Activated CD8-positive, alpha-beta memory T cell treated with anti-CD3 and anti-CD28 coated beads, Interleukin-2, amount 50 U/mL, for 4 hours (primary cell): ENCODE measurements around the gene FARS2.

Experiments
- DNase-seq: peaks from one replicate; pipeline ENCODE4 v3.0.0-alpha.2; 2020

The FARS2 gene

DNA sequence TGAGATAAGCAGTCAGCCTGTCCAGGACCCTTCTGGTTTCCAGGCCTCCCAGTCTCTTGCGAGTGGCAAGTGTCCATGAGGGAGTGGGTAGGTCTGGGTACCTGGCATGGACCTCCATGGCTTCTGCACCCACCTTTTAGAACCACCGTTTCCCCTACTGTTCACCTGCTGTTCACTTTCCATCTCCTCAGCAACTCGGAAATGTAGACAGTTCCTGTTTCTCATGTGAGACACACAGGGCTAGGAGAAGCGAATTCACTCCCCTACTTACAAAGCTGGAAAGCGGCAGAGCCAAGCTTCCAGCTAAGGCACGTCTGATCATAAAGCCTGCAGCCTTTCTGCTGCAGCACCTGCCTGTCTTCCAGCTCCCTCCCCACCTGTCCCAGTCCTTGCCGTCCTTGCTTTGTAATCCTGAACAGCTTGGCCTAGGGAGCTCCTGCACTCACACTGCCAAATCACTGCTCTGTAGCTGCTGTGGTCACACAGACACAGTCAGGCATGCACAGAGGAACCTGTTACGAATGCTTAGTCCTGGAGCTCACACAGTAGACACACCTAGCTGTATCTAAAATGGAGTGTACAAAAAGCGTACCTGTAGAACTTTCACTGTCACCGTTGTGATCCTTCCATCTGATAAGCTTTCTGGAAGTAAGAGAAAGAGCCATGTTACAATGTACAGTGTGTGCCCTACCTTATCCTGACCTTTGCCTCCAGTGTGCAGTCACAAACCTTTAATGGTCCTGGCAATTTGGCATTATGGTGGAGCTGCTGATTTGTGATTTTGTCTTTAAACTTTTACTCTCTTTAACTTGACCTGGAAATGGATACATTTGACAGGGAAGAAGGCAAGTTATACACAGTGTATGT is 451.3 kb downstream of the FARS2 start:
- no peak for DNase-seq

DNA sequence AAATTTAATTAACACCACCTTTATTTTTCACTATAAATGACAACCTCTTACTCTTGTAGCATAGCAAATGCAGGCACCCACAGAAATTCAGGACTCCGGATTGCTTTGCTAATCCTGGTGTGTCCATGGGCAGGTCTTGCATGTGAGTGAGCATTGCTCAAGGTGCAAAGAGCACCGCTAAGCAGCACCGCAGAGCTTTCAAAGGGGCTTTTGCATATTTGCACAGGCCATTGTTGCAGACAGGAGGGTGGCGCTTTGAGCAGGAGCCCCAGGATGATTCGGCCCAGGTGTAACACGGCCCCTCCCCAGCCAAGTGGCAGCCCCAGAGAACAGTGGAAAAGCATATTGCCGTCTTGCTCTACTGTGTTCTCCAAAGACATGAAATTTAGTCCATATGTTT is 452.2 kb downstream of the FARS2 start:
- no peak for DNase-seq

DNA sequence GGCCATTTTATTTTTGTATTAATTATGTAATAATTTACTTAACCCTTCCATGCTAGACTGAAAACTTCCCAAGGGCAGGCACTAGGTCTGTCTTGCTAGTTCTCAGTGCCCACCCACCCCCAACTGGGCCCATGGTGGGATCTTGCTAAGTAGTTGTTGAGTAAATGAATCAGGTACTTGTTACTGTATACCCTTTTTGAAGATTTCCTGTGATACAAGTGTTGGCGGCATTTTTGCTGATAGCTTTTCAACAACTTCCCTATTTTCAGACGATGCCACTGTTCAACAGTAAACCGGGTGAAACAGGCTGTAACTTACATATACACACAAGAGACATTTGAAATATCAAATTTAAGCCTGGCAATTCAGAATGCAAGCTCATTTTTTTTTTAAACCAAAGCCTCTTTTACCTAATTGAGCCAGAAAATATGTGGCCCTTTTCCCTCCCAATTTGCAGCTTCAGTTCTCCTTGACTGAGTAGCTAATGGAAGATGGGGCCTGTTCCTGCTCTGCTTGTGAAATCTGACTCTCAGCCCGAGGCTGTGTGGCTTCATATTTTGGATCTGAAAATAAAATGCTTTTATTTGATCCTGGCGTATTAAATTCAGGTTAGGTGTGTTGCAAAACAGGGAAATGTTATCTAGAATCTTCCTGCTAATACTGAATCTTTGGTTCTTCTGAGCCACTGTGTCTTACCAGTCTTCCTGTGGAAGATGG is 457.1 kb downstream of the FARS2 start:
- no peak for DNase-seq

DNA sequence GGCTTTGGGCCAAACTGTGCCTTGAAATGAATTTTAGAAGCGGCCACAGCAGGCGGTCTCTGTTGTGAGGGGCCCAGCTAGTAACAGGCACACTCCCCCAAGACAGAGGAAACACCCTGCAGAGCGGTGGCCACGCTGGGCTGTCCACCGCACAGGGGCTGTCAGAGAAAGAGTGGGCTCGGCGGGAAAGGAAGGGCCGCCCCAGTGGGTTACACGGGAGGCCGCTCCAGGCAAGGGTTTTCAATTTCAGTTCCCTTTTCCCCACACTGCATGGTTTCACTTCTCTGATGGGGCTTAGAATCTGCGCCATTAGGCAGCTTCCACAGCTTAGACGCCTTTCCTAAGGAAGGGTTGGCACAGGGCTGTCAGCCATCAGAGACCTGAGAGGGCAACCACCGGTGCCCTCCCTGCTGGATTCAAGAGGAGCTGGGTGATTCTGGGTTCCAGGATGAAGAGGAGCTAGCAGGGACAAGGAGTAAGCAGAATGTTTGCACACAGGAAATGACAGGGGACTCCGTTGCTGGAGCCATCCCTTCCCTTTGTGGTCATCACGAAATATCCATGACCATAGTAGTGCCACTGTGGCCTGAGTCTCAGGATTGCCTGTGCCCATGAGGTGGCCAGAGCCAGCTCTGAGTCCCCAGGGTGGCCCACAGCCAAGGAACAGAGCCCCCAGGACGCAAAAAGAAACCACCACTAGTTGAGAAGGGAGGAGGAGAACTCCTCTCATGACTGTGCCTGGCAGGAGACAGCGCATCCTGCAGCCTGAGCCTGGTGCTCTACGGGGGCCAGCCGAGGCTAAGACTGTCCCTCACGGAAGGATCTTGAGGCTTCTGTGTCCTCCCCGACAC is 462.8 kb downstream of the FARS2 start:
- DNase-seq = no peak

DNA sequence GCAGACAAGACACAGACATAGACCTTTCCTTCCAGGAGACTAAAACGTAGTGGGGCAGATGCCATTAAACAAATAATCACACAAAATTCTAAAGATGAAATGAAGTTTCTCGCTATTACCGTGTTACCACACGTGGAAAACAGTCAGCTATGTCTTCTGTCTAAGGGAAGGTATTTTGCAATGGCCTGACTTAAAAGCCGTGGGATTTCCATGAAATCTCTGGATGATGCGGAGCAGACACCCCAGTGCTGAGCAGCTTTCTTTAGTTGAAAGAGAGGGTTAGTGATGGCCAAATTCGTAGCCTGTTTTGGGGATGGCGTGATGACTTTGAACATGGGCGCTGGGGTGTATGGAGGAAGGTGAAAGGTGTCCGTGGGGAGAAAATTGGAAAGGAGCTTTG is 463.6 kb downstream of the FARS2 start:
- DNase-seq = no peak

DNA sequence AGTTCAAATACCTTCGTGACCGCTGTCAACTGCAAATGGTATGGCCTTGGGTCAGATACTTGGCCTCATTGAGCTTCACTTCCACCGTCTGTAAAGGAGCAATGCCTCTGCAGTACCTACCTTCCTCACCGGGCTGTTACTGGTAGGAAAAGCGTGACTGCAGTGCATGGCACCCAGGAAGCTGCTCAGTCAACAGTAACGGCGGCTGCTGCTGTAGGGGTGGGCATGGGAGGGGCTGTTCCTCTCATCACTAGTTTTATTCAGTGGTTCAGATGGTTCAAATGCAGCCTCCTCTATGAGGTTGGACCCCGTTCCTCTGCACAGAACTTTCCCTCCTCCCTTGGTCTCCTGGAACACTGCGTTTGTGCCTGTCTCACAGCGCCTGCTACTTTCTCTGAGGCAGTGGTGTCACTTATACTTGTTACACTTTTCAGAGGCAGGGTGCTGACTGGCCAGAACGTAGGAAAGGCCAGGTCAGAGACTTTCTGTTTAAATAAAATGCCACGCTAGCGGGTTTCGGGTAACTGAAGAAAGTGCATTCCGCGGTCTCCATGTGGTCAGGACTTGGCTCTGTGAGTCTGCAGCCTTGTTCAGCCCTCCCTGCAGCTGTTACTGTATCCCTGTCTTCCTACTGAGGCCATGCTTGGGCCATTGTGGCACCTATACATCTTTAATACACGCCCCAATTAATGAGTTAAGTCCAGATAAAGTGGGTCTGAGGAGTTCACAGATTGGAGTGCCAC is 465.8 kb downstream of the FARS2 start:
- DNase-seq = no peak

DNA sequence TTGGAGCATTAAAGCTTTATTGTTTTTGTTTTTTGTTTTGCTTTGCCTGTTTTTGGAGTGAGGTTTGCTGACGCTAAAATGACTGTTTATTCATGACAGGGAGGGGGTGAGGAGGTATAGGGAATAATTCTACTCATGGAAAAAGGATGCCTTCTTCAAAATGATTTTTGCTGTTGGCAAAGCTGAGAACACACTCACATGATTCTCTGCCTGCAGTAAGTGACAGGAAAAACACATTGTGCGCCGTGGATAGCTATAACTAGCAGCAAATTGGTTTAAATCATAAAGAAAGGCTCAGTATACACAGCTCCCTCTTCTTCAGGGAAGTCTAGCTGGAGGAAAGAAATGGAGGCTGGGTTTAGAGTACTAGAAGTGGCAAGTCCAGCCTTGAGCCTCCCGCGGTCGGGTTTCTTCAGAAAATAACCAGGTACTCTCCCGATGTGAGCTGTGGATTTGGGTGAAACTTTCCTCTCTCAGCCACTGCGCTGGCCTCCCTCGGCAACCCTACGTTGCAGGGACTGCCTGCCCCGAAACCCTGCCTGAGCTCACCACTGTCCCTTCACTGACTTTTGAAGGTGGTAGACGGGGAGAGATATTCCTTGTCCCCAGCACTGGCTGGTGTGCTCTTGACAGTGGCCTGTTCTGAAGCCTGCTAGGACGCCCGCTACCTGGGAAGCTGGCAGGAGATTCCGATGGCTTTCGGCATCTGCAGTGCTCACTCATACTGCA is 467.2 kb downstream of the FARS2 start:
- no peak for DNase-seq

DNA sequence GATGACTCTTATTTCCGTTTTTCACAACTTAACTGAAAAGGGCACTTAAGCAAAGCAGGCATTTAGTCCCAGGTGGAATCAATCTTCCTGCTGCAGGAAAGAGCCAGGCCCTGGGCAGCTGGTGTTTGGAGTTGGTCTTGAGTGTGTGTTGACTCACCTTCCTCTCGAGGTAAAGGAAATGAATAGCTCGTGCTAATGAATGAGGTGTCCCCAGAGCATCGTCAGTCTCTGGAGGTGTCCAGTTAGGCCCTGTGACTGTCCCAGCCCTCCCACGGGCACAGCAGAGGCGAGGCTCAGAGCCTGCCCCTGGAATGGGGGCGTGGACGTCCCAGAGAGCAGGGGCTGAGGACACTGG is 467.7 kb downstream of the FARS2 start:
- DNase-seq = no peak

DNA sequence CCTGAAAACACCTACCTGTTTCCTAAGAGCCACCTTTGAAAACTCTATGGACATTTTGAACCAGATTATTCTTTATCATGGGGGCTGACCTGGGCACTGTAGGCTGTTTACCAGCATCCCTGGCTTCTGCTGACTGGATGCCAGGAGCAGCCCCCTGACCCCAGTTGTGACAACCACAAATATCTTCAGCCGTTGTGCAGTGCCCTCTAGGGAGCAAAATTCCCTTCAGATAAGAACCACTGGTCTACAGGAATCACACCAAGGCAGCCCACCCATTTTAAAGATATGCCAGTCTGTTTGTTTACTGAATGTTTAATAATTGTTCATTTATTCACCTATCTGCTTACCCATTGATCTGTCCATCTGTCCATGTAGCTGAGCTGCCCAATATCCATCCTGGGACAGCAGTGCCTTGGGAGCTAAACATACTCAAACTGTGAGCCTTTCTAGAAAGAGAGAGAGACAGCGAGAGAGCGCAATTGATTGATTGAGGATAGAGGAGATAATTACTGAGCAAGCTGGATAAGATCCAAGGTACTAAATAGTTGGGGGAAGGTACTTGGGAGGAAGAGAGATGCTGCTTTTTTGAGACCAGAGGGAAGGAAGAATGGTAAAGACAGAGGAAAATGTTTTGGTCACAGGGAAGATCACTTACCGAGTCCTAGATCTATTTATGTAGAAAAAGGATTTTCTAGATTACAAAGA is 468.7 kb downstream of the FARS2 start:
- no peak for DNase-seq

DNA sequence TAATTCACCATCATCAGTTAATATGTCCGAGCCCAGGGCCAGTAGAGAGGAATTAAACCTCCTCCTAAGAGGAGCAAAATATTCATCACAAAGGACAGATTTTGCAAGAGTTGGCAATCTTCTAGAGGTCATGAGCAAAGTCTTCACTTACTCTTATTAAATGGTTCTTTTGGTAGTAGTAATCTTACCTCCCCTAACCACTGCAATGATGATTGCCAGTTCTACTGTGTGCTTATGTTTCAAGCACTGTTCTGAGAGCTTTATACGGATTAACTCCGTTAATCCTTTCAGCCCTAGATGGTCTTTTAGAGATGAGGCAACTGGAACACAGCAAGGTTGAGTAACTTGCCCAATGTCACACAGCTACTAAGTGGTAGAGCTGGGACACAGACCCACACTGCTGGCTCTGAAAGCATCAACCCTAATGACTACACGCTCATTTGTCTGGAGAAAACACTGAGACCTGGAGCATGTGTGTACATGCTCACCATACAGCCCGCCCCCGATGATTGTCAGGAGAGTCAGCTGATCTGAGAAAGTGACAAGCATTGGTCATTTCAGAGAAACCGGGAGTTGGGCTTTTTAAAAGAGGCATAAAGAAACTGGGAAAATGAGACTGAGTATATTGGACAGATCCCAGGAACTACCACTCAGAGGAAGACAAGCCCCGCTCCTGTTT is 469.4 kb downstream of the FARS2 start:
- DNase-seq = no peak

DNA sequence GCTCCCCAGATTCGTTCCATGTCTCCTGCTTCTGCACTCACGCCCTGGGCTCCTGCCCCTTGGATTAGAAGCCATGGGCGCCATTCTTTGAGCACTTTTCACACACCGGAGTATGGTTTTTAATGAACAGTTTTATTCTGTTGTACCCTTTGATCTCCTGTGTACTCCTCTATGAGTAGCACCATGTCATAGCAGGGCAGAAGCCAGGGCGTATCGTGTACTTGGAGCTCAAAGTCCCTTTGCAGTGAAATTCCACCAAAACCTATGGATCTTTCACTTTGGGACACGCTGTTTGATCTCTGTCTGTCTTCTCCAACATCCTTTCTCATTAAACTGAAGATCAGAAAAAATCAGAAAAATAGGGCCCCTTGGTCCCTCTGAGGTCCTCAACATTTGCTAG is 470.1 kb downstream of the FARS2 start:
- no peak for DNase-seq

DNA sequence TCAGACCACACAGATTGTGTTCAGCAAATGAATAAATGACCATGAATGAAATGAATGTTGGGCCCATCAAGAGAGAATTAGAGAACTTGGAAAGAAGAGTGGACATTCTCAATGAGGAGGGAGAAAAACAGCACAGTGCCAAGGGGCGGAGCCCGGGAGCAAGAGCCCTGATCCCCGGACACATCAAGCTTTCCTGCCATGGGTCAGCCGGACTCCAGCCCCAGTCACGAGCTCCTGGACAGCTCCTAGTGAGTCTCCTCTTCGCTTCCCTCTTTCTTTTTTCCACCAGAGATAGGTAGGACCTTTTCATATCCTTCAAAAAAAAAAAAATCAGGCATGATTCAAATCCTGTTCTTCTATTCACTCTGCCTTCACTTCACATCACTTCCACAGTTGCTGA is 471.2 kb downstream of the FARS2 start:
- DNase-seq = no peak

DNA sequence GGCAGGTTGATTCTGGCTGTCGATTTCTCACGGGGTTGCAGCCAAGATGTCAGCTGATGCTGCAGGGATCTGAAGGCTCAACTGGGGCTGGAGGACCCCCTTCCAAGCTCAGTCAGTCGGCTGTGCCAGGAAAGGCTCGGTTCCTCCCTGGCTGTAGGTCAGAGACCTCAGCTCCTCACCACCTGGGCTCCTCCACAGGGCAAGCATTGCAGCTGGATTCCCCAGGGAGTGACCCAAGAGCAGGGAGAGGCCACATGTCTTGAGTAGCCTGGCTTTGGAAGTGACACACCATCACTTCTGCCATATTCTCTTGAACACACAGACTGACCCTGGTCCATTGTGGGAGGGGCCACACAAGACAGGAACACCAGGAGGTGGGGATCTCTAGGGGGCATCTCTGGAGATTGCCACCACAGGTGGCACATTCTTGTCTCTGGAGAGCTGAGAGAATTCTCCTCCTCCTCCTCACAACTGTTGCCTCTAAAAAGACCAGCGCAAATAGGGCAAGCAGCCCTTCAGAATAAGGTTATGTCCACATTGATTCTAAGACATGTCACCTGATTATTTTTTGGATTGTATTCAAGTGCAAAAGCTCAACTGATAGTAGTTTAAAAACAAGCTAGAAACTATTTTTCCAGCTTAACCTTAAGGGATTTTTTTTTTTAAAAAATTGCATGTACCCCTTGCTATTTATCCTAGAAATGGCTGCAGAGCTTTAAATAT is 474.9 kb downstream of the FARS2 start:
- DNase-seq = no peak

DNA sequence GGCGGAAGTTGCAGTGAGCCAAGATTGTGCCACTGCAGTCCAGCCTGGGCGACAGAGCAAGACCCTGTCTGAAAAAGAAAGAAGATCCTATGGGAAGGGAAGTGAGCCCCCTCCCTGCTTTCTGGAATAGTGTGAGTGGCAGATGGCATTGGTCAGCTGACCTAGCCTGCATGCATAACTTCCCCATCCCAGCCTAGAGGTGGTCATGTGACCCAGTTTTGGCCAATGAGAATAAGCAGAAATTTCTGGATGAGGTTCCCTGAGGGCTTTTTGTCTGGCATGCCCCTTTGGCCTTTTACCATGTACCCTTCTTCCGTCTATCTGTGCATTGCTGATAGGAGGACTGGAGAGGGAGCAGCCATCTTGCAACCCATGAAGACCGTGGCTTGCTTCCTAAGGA is 476.1 kb downstream of the FARS2 start:
- no peak for DNase-seq

DNA sequence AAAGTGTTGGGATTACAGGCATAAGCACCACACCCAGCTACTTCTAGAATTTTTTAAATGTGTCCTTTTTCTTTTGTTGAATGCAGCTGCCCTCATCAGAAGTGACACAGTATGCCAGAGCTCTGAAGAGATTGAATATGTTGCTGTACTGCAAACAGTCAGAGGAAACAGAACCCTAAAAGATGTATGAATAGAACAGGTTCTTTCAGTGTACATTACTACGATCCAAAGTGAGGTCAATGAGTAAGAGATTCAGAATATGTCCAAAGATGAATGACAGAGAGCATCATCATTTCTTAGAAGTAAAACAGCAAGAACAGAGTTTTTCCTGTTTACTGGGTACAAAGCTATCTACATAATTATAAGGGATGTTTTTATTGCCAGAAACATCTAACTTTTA is 476.9 kb downstream of the FARS2 start:
- no peak for DNase-seq

DNA sequence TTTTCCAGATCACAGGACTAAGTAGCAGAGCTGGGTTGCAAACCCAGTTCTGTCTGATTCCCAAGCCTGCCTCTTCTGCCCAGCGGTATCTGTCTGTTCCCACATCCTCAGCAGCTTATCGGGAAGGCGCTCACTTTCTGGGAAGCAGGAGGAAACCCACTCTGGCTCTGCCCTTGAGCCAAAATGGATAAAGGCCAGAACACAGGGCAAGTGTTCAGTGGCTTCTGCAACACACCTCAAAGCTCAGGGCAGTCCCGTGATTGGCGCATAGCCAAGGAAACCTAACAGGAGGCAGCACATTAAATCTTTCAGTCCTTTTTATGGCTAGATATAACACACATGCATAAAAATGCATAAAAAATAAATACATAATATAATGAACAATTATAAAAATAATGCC is 483.2 kb downstream of the FARS2 start:
- DNase-seq = no peak

DNA sequence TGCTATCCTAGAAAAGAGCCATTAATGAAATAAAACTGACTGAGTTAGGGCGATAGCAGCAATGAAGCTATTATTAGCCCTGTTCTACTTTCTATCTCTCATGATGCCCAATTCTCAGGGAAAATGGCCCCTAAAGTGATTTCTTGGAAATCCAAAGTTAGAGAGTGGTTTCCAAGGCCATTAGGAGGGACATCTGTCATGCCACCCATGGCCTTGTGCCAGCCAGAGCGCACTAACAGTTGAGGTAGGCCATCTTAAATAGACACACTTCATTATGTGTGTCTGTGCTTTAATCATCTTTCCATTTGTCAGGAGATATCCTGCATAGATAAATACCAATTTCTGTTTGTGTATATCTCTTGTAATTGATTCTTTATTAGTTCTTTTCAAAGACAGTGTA is 483.8 kb downstream of the FARS2 start:
- no peak for DNase-seq

DNA sequence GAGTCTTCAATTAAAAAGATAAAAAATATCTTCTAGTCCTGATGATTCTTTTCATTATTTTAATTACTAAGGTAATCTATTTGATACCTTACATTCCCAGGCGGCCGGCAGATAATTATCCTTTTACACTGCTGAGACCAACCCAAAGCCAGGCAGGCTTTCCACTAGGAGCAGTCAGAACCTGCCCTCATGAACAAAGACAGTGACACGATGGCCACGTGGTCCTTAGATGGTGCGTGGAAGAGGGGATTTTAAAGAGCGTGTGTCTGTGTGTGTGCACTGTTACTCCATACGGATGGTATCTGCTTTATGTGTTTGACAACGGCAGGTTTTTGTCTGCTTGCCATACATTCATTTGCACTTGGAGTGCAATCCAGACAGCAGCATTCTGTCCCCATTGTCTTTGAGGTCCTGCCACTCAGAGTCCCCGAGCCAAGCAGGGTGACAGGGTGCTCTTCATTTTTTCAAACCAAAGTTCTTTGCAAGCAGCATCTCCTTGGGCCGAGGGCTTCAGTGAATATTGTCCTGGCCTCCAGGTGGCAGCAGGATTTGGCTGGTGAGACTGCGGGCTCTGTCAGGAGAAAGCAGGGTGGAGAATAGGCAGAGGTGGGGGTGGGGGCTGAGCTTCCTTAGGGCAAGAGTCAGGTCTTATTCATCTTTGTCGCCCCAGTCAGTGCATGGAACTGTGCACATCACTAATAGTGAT is 484.9 kb downstream of the FARS2 start:
- DNase-seq = no peak

DNA sequence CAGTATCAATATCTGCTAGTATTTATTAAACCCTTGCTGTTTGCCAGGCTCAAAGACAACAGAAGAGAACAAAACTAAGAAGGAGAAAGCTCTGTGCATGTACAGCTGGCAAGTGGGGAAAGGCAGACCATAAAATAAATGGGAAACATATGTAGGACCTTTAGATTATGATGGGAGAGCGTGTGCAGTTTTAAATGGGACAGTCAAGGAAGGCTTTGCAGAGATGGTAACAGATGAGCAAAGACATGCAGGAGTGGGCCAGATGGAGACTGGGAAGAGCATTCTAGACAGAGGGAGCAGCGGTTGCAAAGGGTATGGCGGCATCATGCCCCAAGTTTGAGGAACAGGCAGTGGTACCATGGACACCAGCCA is 485.4 kb downstream of the FARS2 start:
- no peak for DNase-seq

DNA sequence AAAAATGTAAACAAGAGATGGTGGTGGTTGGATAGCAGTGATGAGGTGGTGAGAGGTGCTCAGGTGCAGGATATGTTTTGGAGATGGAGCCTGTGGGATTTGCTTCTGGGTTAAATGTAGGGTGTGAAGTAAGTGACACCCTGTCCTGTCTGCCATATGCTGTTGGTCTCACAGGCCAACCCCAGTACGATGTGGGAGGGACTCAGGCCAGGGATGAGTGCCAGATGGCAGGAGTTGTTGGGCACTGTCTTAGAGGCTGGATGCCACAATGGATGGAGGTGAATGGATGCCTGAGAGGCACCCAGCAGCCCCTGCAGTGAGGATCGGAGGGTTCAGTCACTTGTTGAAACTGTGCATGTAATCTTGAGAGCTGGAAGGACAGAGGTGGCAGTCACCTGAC is 486.1 kb downstream of the FARS2 start:
- DNase-seq = no peak
